Neural progenitor cell (in vitro differentiated cells): Measurements from ENCODE around the gene MAGI2. TPM values are rescaled to one million over a fixed set of nuclear protein-coding genes. Genes with fewer than 3 reads are reported as not detected.

Source experiments
- DNase-seq: peaks from one replicate; pipeline ENCODE4 v3.0.0-alpha.2; 2016; ENCODE audit warnings: low spot score
- H2AFZ ChIP-seq: fragments of 200-600 bp; sonication (generic); replicated peaks from 2 replicates; pipeline ENCODE4 v1.6.1; 2016; ENCODE audit warnings: antibody characterized with exemption
- H3F3A ChIP-seq: fragments of 200-600 bp; sonication (generic); 2 replicates; pipeline ENCODE4 v1.6.1; 2016; ENCODE audit warnings: antibody characterized with exemption, low read depth
- H3K27ac ChIP-seq: fragments of 200-600 bp; sonication (generic); 2 replicates; pipeline ENCODE4 v1.5.1; 2016; ENCODE audit warnings: mild to moderate bottlenecking
- H3K27me3 ChIP-seq: fragments of 200-600 bp; sonication (generic); 2 replicates; pipeline ENCODE4 v1.6.1; 2016; ENCODE audit warnings: mild to moderate bottlenecking, moderate library complexity
- H3K36me3 ChIP-seq: fragments of 200-600 bp; sonication (generic); 2 replicates; pipeline ENCODE4 v1.5.1; 2016
- H3K4me1 ChIP-seq: fragments of 200-600 bp; sonication (generic); 2 replicates; pipeline ENCODE4 v1.6.1; 2016; ENCODE audit warnings: mixed run types
- H3K4me2 ChIP-seq: fragments of 200-600 bp; sonication (generic); 2 replicates; pipeline ENCODE4 v1.6.1; 2016
- H3K4me3 ChIP-seq: fragments of 200-600 bp; sonication (generic); 2 replicates; pipeline ENCODE4 v1.5.1; 2016
- H3K79me2 ChIP-seq: fragments of 200-600 bp; sonication (generic); 2 replicates; pipeline ENCODE4 v1.6.1; 2016; ENCODE audit warnings: low read depth
- H3K9ac ChIP-seq: fragments of 200-600 bp; sonication (generic); 2 replicates; pipeline ENCODE4 v1.6.1; 2016
- H3K9me3 ChIP-seq: fragments of 200-600 bp; sonication (generic); 2 replicates; pipeline ENCODE4 v1.5.1; 2016; ENCODE audit warnings: low read depth
- H4K20me1 ChIP-seq: fragments of 200-600 bp; sonication (generic); 2 replicates; pipeline ENCODE4 v1.6.1; 2016; ENCODE audit warnings: low read depth
- H3K27ac Mint-ChIP-seq: 3 replicates; pipeline ENCODE4 v1.8.0; 2021; ENCODE audit warnings: mixed read lengths
- H3K27me3 Mint-ChIP-seq: 2 replicates; pipeline ENCODE4 v1.8.0; 2022; ENCODE audit warnings: low read depth, mild to moderate bottlenecking, inconsistent platforms, moderate library complexity, mixed read lengths; ENCODE audit not compliant: insufficient read depth
- H3K36me3 Mint-ChIP-seq: 3 replicates; pipeline ENCODE4 v1.8.0; 2021; ENCODE audit warnings: mixed read lengths
- H3K4me1 Mint-ChIP-seq: 3 replicates; pipeline ENCODE4 v1.8.0; 2021; ENCODE audit warnings: mixed read lengths
- H3K4me3 Mint-ChIP-seq: 3 replicates; pipeline ENCODE4 v1.8.0; 2021; ENCODE audit warnings: mild to moderate bottlenecking, moderate library complexity, mixed read lengths
- H3K9me3 Mint-ChIP-seq: 3 replicates; pipeline ENCODE4 v1.8.0; 2020; ENCODE audit warnings: mixed read lengths
- CTCF ChIP-seq: fragments of 200-600 bp; sonication (generic); IDR thresholded peaks from 2 replicates; pipeline ENCODE4 v1.5.1; 2017; ENCODE audit warnings: antibody characterized with exemption, mild to moderate bottlenecking
- EZH2 ChIP-seq: fragments of 200-600 bp; sonication (generic); IDR thresholded peaks from 2 replicates; pipeline ENCODE4 v1.6.1; 2017; ENCODE audit warnings: antibody characterized with exemption, mild to moderate bottlenecking, moderate library complexity
- EZH2phosphoT487 ChIP-seq: fragments of 200-600 bp; sonication (generic); IDR thresholded peaks from 2 replicates; pipeline ENCODE4 v1.6.1; 2017; ENCODE audit warnings: antibody characterized with exemption
- total RNA-seq: library from RNA; depleted of rRNA; stranded (reverse); fragments of >200 nt; gene quantifications from 2 replicates; pipeline ENCODE4 v1.2.3, GENCODE V29; 2015; ENCODE audit warnings: low replicate concordance

MAGI2 gene
- total RNA-seq, 1 donor from 2014 or later, result 5.8 TPM

- H3K9me3 ChIP-seq, result no peaks in the 10 kb centered on the region
- no peak overlapping the region for H3K9ac ChIP-seq
- H3K79me2 ChIP-seq, result no peaks in the 10 kb centered on the region
- peaks cover 5% of the 10 kb centered on the region for H3K4me1 Mint-ChIP-seq
- peaks cover 30% of the 10 kb centered on the region for H3K4me1 ChIP-seq
- no peak overlapping the region for H2AFZ ChIP-seq
- no peaks in the 10 kb centered on the region for H3K36me3 ChIP-seq
- TF ChIP-seq EZH2, result no peak
- TF ChIP-seq CTCF, result no peak
- no peak for TF ChIP-seq EZH2phosphoT487
- no peak for DNase-seq
- H3K4me2 ChIP-seq, result no peak overlapping the region
- H3K27ac ChIP-seq, result no peak overlapping the region
- H3K27ac Mint-ChIP-seq, result no peak overlapping the region
- no peaks in the 10 kb centered on the region for H4K20me1 ChIP-seq
- no peak overlapping the region for H3K4me3 ChIP-seq
- H3K27me3 ChIP-seq, result no peaks in the 10 kb centered on the region
- H3F3A ChIP-seq, result peaks cover 6% of the 10 kb centered on the region
- peaks cover 2% of the 10 kb centered on the region for H3K36me3 Mint-ChIP-seq
- H3K9me3 Mint-ChIP-seq, result no peaks in the 10 kb centered on the region
- H3K4me3 Mint-ChIP-seq, result no peak overlapping the region
- H3K27me3 Mint-ChIP-seq, result no peaks in the 10 kb centered on the region
These were observed 955.6 kb downstream of the MAGI2 start for GRCh38 chr7:78497728-78498427.

GRCh38 chr7:78496096-78496630 is 957.3 kb downstream of the MAGI2 start:
- TF ChIP-seq CTCF, result no peak
- peak; percentile 59 for TF ChIP-seq EZH2phosphoT487
- H3K4me1 Mint-ChIP-seq, result peaks cover 12% of the 10 kb centered on the region
- no peaks in the 10 kb centered on the region for H3K27me3 Mint-ChIP-seq

GRCh38 chr7:78493401-78493800 is 960.1 kb downstream of the MAGI2 start:
- no peak for TF ChIP-seq EZH2phosphoT487
- TF ChIP-seq EZH2, result no peak
- TF ChIP-seq CTCF, result no peak
- no peak for DNase-seq
- H3K36me3 Mint-ChIP-seq, result no peaks in the 10 kb centered on the region
- Histone ChIP-seq H3K4me1 (peaks cover 46% of the 10 kb centered on the region), H3K79me2 (no peaks in the 10 kb centered on the region), H4K20me1 (no peaks in the 10 kb centered on the region), H3K4me3 (no peak overlapping the region), H3K9ac (no peak overlapping the region), H2AFZ (no peak overlapping the region), H3K27ac (no peak overlapping the region), H3K4me2 (no peak overlapping the region), H3K36me3 (no peaks in the 10 kb centered on the region), H3K27me3 (no peaks in the 10 kb centered on the region), H3K9me3 (no peaks in the 10 kb centered on the region), H3F3A (peaks cover 6% of the 10 kb centered on the region)
- H3K4me3 Mint-ChIP-seq, result no peak overlapping the region
- H3K27ac Mint-ChIP-seq, result no peak overlapping the region
- H3K9me3 Mint-ChIP-seq, result no peaks in the 10 kb centered on the region
- no peaks in the 10 kb centered on the region for H3K27me3 Mint-ChIP-seq
- peaks cover 32% of the 10 kb centered on the region for H3K4me1 Mint-ChIP-seq

More at GRCh38 chr7:78496096-78496630, 957.3 kb downstream of the MAGI2 start:
- Histone ChIP-seq H3K9me3 (no peaks in the 10 kb centered on the region), H3K79me2 (no peaks in the 10 kb centered on the region), H3K27ac (peak overlapping the region; percentile 6), H3K4me2 (peak overlapping the region; percentile 59), H3K4me3 (peak overlapping the region; percentile 1), H3K27me3 (no peaks in the 10 kb centered on the region), H3K4me1 (peaks cover 36% of the 10 kb centered on the region), H4K20me1 (no peaks in the 10 kb centered on the region), H3F3A (peaks cover 6% of the 10 kb centered on the region), H2AFZ (no peak overlapping the region), H3K36me3 (no peaks in the 10 kb centered on the region), H3K9ac (no peak overlapping the region)
- DNase-seq, result peak; percentile 73
- no peak overlapping the region for H3K4me3 Mint-ChIP-seq
- H3K27ac Mint-ChIP-seq, result no peak overlapping the region
- H3K36me3 Mint-ChIP-seq, result peaks cover 2% of the 10 kb centered on the region
- H3K9me3 Mint-ChIP-seq, result no peaks in the 10 kb centered on the region
